ENCODE measurements around the gene OPRD1.

The OPRD1 gene

GRCh38 chr1:28913786-28914227 is 101.8 kb downstream of the OPRD1 start:
- Histone ChIP-seq H3K27ac (ENCODE audit: low read depth, low read length) (no peak overlapping the region), H3K27me3 (ENCODE audit: control insufficient read depth, insufficient read depth, low read length) (no peaks in the 10 kb centered on the region), H3K9ac (ENCODE audit: low read length) (no peak overlapping the region), H3K4me1 (ENCODE audit: control insufficient read depth, insufficient read depth, low read length) (no peaks in the 10 kb centered on the region), H3K36me3 (ENCODE audit: control insufficient read depth, insufficient read depth, low read length) (no peaks in the 10 kb centered on the region), H3K4me3 (ENCODE audit: low read length) (peak overlapping the region; percentile 89)

- no peaks in the 10 kb centered on the region for H3K36me3 ChIP-seq (ENCODE audit: control insufficient read depth, insufficient read depth, low read length)
- no peak within 1 kb of the TSS for H3K27ac ChIP-seq (ENCODE audit: low read depth, low read length)
- H3K9ac ChIP-seq (ENCODE audit: low read length): peak within 1 kb of the TSS; percentile 8
- H3K27me3 ChIP-seq (ENCODE audit: control insufficient read depth, insufficient read depth, low read length): no peaks in the 10 kb centered on the region
- no peaks in the 10 kb centered on the region for H3K4me1 ChIP-seq (ENCODE audit: control insufficient read depth, insufficient read depth, low read length)
- peak within 1 kb of the TSS; percentile 89 for H3K4me3 ChIP-seq (ENCODE audit: low read length)
These were observed 102.5 kb downstream of the OPRD1 start, which contains the start of gene EPB41 for GRCh38 chr1:28914228-28915030. Gene EPB41, plus strand, starts transcription at chr1:28914569. Its CDS starts 72,869 bp downstream, at chr1:28987438.

- peak overlapping the region; percentile 89 for H3K4me3 ChIP-seq (ENCODE audit: low read length)
- H3K4me1 ChIP-seq (ENCODE audit: control insufficient read depth, insufficient read depth, low read length): no peaks in the 10 kb centered on the region
- no peaks in the 10 kb centered on the region for H3K27me3 ChIP-seq (ENCODE audit: control insufficient read depth, insufficient read depth, low read length)
- no peaks in the 10 kb centered on the region for H3K36me3 ChIP-seq (ENCODE audit: control insufficient read depth, insufficient read depth, low read length)
- peak overlapping the region; percentile 8 for H3K9ac ChIP-seq (ENCODE audit: low read length)
- H3K27ac ChIP-seq (ENCODE audit: low read depth, low read length): no peak overlapping the region
These were observed 103.3 kb downstream of the OPRD1 start for GRCh38 chr1:28915031-28915895.

GRCh38 chr1:28917757-28918118 is 105.8 kb downstream of the OPRD1 start:
- Histone ChIP-seq H3K36me3 (ENCODE audit: control insufficient read depth, insufficient read depth, low read length) (no peaks in the 10 kb centered on the region), H3K4me3 (ENCODE audit: low read length) (no peak overlapping the region), H3K4me1 (ENCODE audit: control insufficient read depth, insufficient read depth, low read length) (no peaks in the 10 kb centered on the region), H3K27me3 (ENCODE audit: control insufficient read depth, insufficient read depth, low read length) (no peaks in the 10 kb centered on the region), H3K27ac (ENCODE audit: low read depth, low read length) (no peak overlapping the region), H3K9ac (ENCODE audit: low read length) (no peak overlapping the region)
